Hematopoietic multipotent progenitor cell treated with erythropoietin and hydrocortisone succinate and interleukin-3 and kit ligand, for 8 days (in vitro differentiated cells): ENCODE measurements around the gene TFE3.
"Not testable (repeated sequence)": the region's sequence is repeated elsewhere in the genome, so short reads cannot be mapped to it uniquely, and the experiment has no call there.

Experiments
- DNase-seq: peaks from one replicate; pipeline ENCODE4 v3.0.0-alpha.2; 2015

The TFE3 gene

GRCh38 chrX:49000636-49001035 lies 42.5 kb downstream of the TFE3 start:
- no peak for DNase-seq

GRCh38 chrX:48999030-48999429 lies 44.1 kb downstream of the TFE3 start:
- DNase-seq: no peak

GRCh38 chrX:48998391-48998790 lies 44.8 kb downstream of the TFE3 start:
- no peak for DNase-seq

- no peak for DNase-seq
Measured at GRCh38 chrX:48997865-48998264, 45.3 kb downstream of the TFE3 start.

- DNase-seq: no peak
Measured at GRCh38 chrX:48997455-48997854, 45.7 kb downstream of the TFE3 start.

GRCh38 chrX:48996969-48997368 lies 46.2 kb downstream of the TFE3 start:
- no peak for DNase-seq

- DNase-seq: no peak
Measured at GRCh38 chrX:48992341-48992740, 50.8 kb downstream of the TFE3 start.

- no peak for DNase-seq
Measured at GRCh38 chrX:48989483-48989882, 53.7 kb downstream of the TFE3 start.

- no peak for DNase-seq
Measured at GRCh38 chrX:48983896-48984295, 59.3 kb downstream of the TFE3 start.

GRCh38 chrX:48983081-48983480 lies 60.1 kb downstream of the TFE3 start:
- DNase-seq: no peak

GRCh38 chrX:48981178-48981577 lies 62.0 kb downstream of the TFE3 start:
- DNase-seq: no peak

- not testable (repeated sequence) for DNase-seq
Measured at GRCh38 chrX:48980341-48980740, 62.8 kb downstream of the TFE3 start.
